GM12878 (cell line): ENCODE results near the gene TOPAZ1. TPM values are rescaled to one million over a fixed set of nuclear protein-coding genes. Genes with fewer than 3 reads are reported as not detected.

Source experiments
- ATAC-seq: fragments of 200-7000 bp; cut with Tn5 transposase; 3 replicates; pipeline ENCODE4 v1.9.1; 2020; ENCODE audit warnings: mild to moderate bottlenecking, moderate library complexity
- BruUV-seq: library from RNA; stranded (reverse); fragments of 400-500 nt; replicated peaks from 2 replicates; lab custom pipeline; 2021; lab: Mats Ljungman, UMichigan
- CTCF ChIA-PET: fragments of 300-600 bp; sonication (Branson Sonifier 250); formaldehyde crosslinking; extraction: SDS; loops from one replicate; lab custom pipeline; 2021; ENCODE audit warnings: inconsistent platforms; lab: Yijun Ruan, JAX
- POLR2A ChIA-PET: fragments of 350-600 bp; formaldehyde crosslinking; extraction: SDS; loops from one replicate; lab custom pipeline; 2021; ENCODE audit warnings: inconsistent platforms; lab: Charles Lee
- RAD21 ChIA-PET: fragments of 300-600 bp; sonication (Branson Sonifier 250); formaldehyde crosslinking; loops from one replicate; lab custom pipeline; 2023; ENCODE audit warnings: antibody characterized with exemption; ENCODE audit not compliant: unreplicated experiment; lab: Charles Lee
- SMC1A ChIA-PET: fragments of 300-600 bp; sonication (Branson Sonifier 250); formaldehyde crosslinking; loops from one replicate; lab custom pipeline; 2023; ENCODE audit not compliant: unreplicated experiment, uncharacterized antibody; lab: Charles Lee
- DNase-seq: peaks from one replicate; pipeline ENCODE4 v3.0.0-alpha.2; 2011; ENCODE audit warnings: low read depth, low spot score
- FAIRE-seq: peaks from 3 replicates; lab custom pipeline; 2011; peaks lifted over from hg19 to GRCh38; lab: Jason Lieb, UNC
- H2AFZ ChIP-seq: 2 replicates; pipeline ENCODE4 v1.6.0; 2011; ENCODE audit warnings: low read depth, low read length, control low read depth; ENCODE audit not compliant: control insufficient read depth
- H3K27ac ChIP-seq: 2 replicates; pipeline ENCODE4 v1.5.1; 2011; ENCODE audit warnings: control low read depth; ENCODE audit not compliant: control insufficient read depth, insufficient read depth
- H3K27me3 ChIP-seq, 2 experiments: replicated peaks in 1 of 2; 2 replicates each; pipeline versions ENCODE4 v1.6.0 to v1.6.1; 2011; ENCODE audit warnings: low read length in 1 of 2; ENCODE audit not compliant: control insufficient read depth in 2 of 2, insufficient read depth in 2 of 2
- H3K36me3 ChIP-seq, 2 experiments: 2 replicates each; pipeline ENCODE4 v1.5.1; 2011; ENCODE audit warnings: low read length in 1 of 2; ENCODE audit not compliant: control insufficient read depth in 2 of 2, insufficient read depth in 2 of 2
- H3K4me1 ChIP-seq: 2 replicates; pipeline ENCODE4 v1.6.1; 2011; ENCODE audit warnings: mild to moderate bottlenecking, low read length, moderate library complexity, mixed read lengths; ENCODE audit not compliant: control insufficient read depth, insufficient read depth
- H3K4me2 ChIP-seq: 2 replicates; pipeline ENCODE4 v1.6.0; 2011; ENCODE audit warnings: control low read depth; ENCODE audit not compliant: control insufficient read depth, insufficient read depth
- H3K4me3 ChIP-seq: fragments of 200-600 bp; sonication (generic); 2 replicates; pipeline ENCODE4 v1.5.1; 2016
- H3K79me2 ChIP-seq: 2 replicates; pipeline ENCODE4 v1.6.0; 2011; ENCODE audit warnings: low read length; ENCODE audit not compliant: control insufficient read depth, insufficient read depth
- H3K9ac ChIP-seq: 2 replicates; pipeline ENCODE4 v1.8.0; 2011; ENCODE audit warnings: low read length, control low read depth, mixed read lengths; ENCODE audit not compliant: control insufficient read depth, insufficient read depth
- H3K9me3 ChIP-seq: replicated peaks from 3 replicates; pipeline ENCODE4 v1.5.1; 2011; ENCODE audit warnings: mild to moderate bottlenecking, low read length; ENCODE audit not compliant: control insufficient read depth, insufficient read depth
- H4K20me1 ChIP-seq: 2 replicates; pipeline ENCODE4 v1.6.0; 2011; ENCODE audit not compliant: control insufficient read depth, insufficient read depth
- BCL11A ChIP-seq: IDR thresholded peaks from 2 replicates; pipeline ENCODE4 v1.6.1; 2011; ENCODE audit warnings: low read depth, low read length
- CBX5 ChIP-seq: sonication (generic); IDR thresholded peaks from 2 replicates; pipeline ENCODE4 v1.6.1; 2016; ENCODE audit warnings: low read depth, moderate library complexity, mild to moderate bottlenecking, inconsistent platforms
- EZH2 ChIP-seq: IDR thresholded peaks from 2 replicates; pipeline ENCODE4 v1.6.1; 2012; ENCODE audit warnings: low read depth, mild to moderate bottlenecking, control low read depth, inconsistent platforms, low read length, borderline replicate concordance; ENCODE audit not compliant: control insufficient read depth
- HDAC2 ChIP-seq: fragments of 200-600 bp; sonication (generic); IDR thresholded peaks from 2 replicates; pipeline ENCODE4 v1.6.1; 2017
- IKZF1 ChIP-seq: fragments of 450-650 bp; conservative IDR thresholded peaks from 2 replicates; pipeline ENCODE4 v1.6.1; 2017; ENCODE audit warnings: antibody characterized with exemption, mild to moderate bottlenecking
- JUND ChIP-seq: IDR thresholded peaks from 2 replicates; pipeline ENCODE4 v1.6.1; 2012; ENCODE audit warnings: low read depth, mild to moderate bottlenecking, low read length, improper control_type of control experiment, moderate library complexity
- MEF2A ChIP-seq: IDR thresholded peaks from 2 replicates; pipeline ENCODE4 v1.6.1; 2011; ENCODE audit warnings: low read depth, mild to moderate bottlenecking, low read length, moderate library complexity; ENCODE audit not compliant: insufficient read depth
- MYB ChIP-seq: fragments of 150-350 bp; IDR thresholded peaks from 2 replicates; pipeline ENCODE4 v1.6.1; 2014; ENCODE audit warnings: mild to moderate bottlenecking, low read depth, low read length, borderline replicate concordance
- NR2C1 ChIP-seq: fragments of 450-650 bp; IDR thresholded peaks from 2 replicates; pipeline ENCODE4 v1.6.1; 2017; ENCODE audit warnings: antibody characterized with exemption, mild to moderate bottlenecking, moderate library complexity
- POLR2A ChIP-seq: IDR thresholded peaks from 2 replicates; pipeline ENCODE4 v1.6.1; 2011; ENCODE audit warnings: low read depth, mild to moderate bottlenecking, low read length
- POLR2AphosphoS5 ChIP-seq: IDR thresholded peaks from 2 replicates; pipeline ENCODE4 v1.6.1; 2011; ENCODE audit warnings: mild to moderate bottlenecking, low read length, inconsistent platforms
- RUNX3 ChIP-seq: IDR thresholded peaks from 2 replicates; pipeline ENCODE4 v1.6.1; 2012; ENCODE audit warnings: low read length, inconsistent platforms
- ZZZ3 ChIP-seq: IDR thresholded peaks from 2 replicates; pipeline ENCODE4 v1.6.1; 2011; ENCODE audit warnings: low read depth; ENCODE audit not compliant: control insufficient read depth, insufficient read length
- WGBS: methylation state at CpG from one replicate; pipeline ENCODE4 v1.1.6; 2016; ENCODE audit warnings: low lambda C conversion rate; ENCODE audit not compliant: insufficient replicate concordance, insufficient coverage; ENCODE audit errors: missing lambda C conversion rate; 5-methylcytosine and 5-hydroxymethylcytosine counted together
- in situ Hi-C: fragments of 300-500 bp; cut with MboI; formaldehyde crosslinking; loops from 9 replicates; pipeline ENCODE4 v1.14.3; 2018; ENCODE audit warnings: mixed read lengths
- intact Hi-C: fragments of 100-400 bp; cut with micrococcal nuclease; formaldehyde crosslinking; loops from one replicate; pipeline ENCODE4 v1.14.2; 2022; ENCODE audit not compliant: unreplicated experiment
- polyA plus RNA-seq, 11 experiments: library from polyadenylated mRNA; depleted of rRNA in 4 of 11; unstranded in 6 of 11; stranded (reverse) in 5 of 11; fragments of >200 nt; fragmentation: Nextera tagmentation in 4 of 11; fragmentation: Illumina TruSeq in 1 of 11; extraction: Ambion mirVana in 4 of 11; extraction: Trizol in 1 of 11; gene quantifications; 1 replicate in 1 of 11; 2 replicates in 10 of 11; pipeline versions ENCODE4 v1.2.1 to v1.2.3, GENCODE V29; 2011 to 2016; ENCODE audit warnings: inconsistent platforms in 2 of 11, missing spikeins in 2 of 11, low read depth in 1 of 11
- total RNA-seq, 4 experiments: library from RNA; depleted of rRNA in 3 of 4; stranded (reverse); fragments of >200 nt in 3 of 4; fragmentation: Illumina TruSeq in 1 of 4; extraction: Trizol in 1 of 4; gene quantifications; 2 replicates each; pipeline versions ENCODE4 v1.2.1 to v1.2.3, GENCODE V29; 2013 to 2021
- TF ChIP-seq, protein P1 (sequence below): fragments of 450-650 bp; IDR thresholded peaks from 2 replicates; pipeline ENCODE4 v1.6.1; 2017; ENCODE audit warnings: mild to moderate bottlenecking, low read depth, inconsistent platforms; ENCODE audit not compliant: poor library complexity, severe bottlenecking
- TF ChIP-seq, protein P2 (sequence below): IDR thresholded peaks from 2 replicates; pipeline ENCODE4 v1.6.1; 2012; ENCODE audit warnings: low read depth, low read length, improper control_type of control experiment
- TF ChIP-seq, protein P3 (sequence below): fragments of 450-650 bp; IDR thresholded peaks from 2 replicates; pipeline ENCODE4 v1.6.1; 2017; ENCODE audit warnings: mild to moderate bottlenecking
- TF ChIP-seq, protein P4 (sequence below): IDR thresholded peaks from 2 replicates; pipeline ENCODE4 v1.6.1; 2011; ENCODE audit warnings: low read depth, mild to moderate bottlenecking, low read length, moderate library complexity, borderline replicate concordance; ENCODE audit errors: extremely low read depth
- TF ChIP-seq, protein P5 (sequence below): IDR thresholded peaks from 2 replicates; pipeline ENCODE4 v1.6.1; 2011; ENCODE audit warnings: low read depth, low read length, improper control_type of control experiment, borderline replicate concordance

The TOPAZ1 gene
- total and polyA plus RNA-seq, 10 of the 15 experiments (the other 5 are each of a cell fraction or from before 2014, with no cell fraction given): 0.02 TPM; not detected in 9

DNA sequence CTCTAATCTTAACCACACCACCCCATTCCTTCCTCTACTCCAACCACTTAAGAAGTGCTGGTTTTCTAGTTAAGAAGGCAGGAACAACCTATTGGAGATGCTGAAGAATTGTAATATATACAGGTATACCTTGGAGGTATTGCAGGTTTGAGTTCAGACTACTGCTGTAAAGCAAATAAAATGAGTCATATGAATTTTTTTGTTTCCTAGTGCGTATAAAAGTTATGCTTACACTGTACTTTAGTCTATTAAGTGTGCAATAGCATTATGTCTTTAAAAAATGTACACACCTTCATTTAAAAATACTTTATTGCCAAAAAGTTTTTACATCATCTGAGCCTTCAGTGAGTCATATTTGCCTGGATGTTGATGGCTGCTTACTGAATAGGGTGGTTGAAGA is 22.5 kb downstream of the TOPAZ1 start (continued):
- TF ChIP-seq, protein P1, sequence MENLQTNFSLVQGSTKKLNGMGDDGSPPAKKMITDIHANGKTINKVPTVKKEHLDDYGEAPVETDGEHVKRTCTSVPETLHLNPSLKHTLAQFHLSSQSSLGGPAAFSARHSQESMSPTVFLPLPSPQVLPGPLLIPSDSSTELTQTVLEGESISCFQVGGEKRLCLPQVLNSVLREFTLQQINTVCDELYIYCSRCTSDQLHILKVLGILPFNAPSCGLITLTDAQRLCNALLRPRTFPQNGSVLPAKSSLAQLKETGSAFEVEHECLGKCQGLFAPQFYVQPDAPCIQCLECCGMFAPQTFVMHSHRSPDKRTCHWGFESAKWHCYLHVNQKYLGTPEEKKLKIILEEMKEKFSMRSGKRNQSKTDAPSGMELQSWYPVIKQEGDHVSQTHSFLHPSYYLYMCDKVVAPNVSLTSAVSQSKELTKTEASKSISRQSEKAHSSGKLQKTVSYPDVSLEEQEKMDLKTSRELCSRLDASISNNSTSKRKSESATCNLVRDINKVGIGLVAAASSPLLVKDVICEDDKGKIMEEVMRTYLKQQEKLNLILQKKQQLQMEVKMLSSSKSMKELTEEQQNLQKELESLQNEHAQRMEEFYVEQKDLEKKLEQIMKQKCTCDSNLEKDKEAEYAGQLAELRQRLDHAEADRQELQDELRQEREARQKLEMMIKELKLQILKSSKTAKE: no peak
- no peak for TF ChIP-seq POLR2AphosphoS5
- TF ChIP-seq, protein P2, sequence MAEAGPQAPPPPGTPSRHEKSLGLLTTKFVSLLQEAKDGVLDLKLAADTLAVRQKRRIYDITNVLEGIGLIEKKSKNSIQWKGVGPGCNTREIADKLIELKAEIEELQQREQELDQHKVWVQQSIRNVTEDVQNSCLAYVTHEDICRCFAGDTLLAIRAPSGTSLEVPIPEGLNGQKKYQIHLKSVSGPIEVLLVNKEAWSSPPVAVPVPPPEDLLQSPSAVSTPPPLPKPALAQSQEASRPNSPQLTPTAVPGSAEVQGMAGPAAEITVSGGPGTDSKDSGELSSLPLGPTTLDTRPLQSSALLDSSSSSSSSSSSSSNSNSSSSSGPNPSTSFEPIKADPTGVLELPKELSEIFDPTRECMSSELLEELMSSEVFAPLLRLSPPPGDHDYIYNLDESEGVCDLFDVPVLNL: no peak

DNA sequence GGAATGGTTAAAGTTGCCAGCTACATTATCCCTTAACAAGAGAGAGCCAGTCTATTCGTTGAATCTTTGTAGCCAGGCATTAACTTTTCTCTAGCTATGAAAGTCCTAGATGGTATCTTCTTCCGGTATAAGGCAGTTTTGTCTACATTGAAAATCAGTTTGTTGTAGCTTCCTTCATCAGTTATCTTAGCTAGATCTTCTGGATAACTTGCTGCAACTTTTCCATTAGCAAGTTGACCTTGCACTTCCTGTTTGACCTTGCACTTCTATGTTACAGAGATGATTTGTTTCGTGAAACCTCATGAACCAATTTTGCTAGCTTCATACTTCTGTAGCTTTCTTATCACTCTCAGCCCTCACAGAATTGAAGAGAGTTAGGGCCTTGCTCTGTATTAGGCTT is 24.1 kb downstream of the TOPAZ1 start:
- BruUV-seq: no TSS peak
- Histone ChIP-seq H3K9me3 (no peaks in the 10 kb centered on the region), H3K79me2 (no peaks in the 10 kb centered on the region), H3K27me3 (no peaks in the 10 kb centered on the region), H3K4me1 (no peaks in the 10 kb centered on the region), H4K20me1 (no peaks in the 10 kb centered on the region), H3K9ac (no peak overlapping the region), H3K36me3 (no peaks in the 10 kb centered on the region), H2AFZ (no peak overlapping the region), H3K4me3 (no peak overlapping the region), H3K27ac (no peak overlapping the region), H3K4me2 (no peak overlapping the region)
- ChIA-PET RAD21 (no interaction called here), POLR2A (no interaction called here), CTCF (interaction anchor here (1.0 kb wide), 1 partner anchor 17 kb away, joined by 3 read pairs; no protein-coding TSS in a partner anchor), SMC1A (interaction anchor here (0.7 to 1.1 kb wide), 3 partner anchors 11 to 77 kb away, joined by 3 read pairs; no protein-coding TSS in a partner anchor)
- DNase-seq (no peak), ATAC-seq (no peak), FAIRE-seq (no peak)
- WGBS: 18% methylated on average over 3 of the region's 3 CpGs
- in situ Hi-C loops: no loop called here
- intact Hi-C loops: no loop called here
- TF ChIP-seq RUNX3 (no peak), BCL11A (no peak), IKZF1 (no peak), JUND (no peak), HDAC2 (no peak), MYB (no peak), POLR2A (no peak), CBX5 (no peak), EZH2 (no peak), MEF2A (no peak), ZZZ3 (no peak), NR2C1 (no peak)
- TF ChIP-seq, protein P3, sequence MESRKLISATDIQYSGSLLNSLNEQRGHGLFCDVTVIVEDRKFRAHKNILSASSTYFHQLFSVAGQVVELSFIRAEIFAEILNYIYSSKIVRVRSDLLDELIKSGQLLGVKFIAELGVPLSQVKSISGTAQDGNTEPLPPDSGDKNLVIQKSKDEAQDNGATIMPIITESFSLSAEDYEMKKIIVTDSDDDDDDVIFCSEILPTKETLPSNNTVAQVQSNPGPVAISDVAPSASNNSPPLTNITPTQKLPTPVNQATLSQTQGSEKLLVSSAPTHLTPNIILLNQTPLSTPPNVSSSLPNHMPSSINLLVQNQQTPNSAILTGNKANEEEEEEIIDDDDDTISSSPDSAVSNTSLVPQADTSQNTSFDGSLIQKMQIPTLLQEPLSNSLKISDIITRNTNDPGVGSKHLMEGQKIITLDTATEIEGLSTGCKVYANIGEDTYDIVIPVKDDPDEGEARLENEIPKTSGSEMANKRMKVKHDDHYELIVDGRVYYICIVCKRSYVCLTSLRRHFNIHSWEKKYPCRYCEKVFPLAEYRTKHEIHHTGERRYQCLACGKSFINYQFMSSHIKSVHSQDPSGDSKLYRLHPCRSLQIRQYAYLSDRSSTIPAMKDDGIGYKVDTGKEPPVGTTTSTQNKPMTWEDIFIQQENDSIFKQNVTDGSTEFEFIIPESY: no peak
- TF ChIP-seq, protein P4, sequence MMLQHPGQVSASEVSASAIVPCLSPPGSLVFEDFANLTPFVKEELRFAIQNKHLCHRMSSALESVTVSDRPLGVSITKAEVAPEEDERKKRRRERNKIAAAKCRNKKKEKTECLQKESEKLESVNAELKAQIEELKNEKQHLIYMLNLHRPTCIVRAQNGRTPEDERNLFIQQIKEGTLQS: no peak
- TF ChIP-seq, protein P5, sequence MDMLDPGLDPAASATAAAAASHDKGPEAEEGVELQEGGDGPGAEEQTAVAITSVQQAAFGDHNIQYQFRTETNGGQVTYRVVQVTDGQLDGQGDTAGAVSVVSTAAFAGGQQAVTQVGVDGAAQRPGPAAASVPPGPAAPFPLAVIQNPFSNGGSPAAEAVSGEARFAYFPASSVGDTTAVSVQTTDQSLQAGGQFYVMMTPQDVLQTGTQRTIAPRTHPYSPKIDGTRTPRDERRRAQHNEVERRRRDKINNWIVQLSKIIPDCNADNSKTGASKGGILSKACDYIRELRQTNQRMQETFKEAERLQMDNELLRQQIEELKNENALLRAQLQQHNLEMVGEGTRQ: no peak
